GM10248 (cell line): Measurements from ENCODE around the gene ANKMY1.

ENCODE experiments used
- CTCF ChIA-PET: fragments of 300-600 bp; sonication (Branson Sonifier 250); formaldehyde crosslinking; extraction: SDS; loops from one replicate; lab custom pipeline; 2021; ENCODE audit warnings: antibody characterized with exemption; lab: Yijun Ruan, JAX
- POLR2A ChIA-PET: fragments of 350-650 bp; sonication (Branson Sonifier 250); formaldehyde crosslinking; extraction: SDS; loops from one replicate; lab custom pipeline; 2020; ENCODE audit warnings: antibody characterized with exemption; lab: Yijun Ruan, JAX
- DNase-seq: peaks from one replicate; pipeline ENCODE4 v3.0.0; 2012; ENCODE audit errors: extremely low spot score
- TF ChIP-seq, protein P1 (sequence below): IDR thresholded peaks from 2 replicates; pipeline ENCODE4 v1.5.1; 2012; ENCODE audit warnings: mild to moderate bottlenecking, low read depth; ENCODE audit errors: extremely low read depth, missing control alignments, control extremely low read depth

Gene ANKMY1

DNA sequence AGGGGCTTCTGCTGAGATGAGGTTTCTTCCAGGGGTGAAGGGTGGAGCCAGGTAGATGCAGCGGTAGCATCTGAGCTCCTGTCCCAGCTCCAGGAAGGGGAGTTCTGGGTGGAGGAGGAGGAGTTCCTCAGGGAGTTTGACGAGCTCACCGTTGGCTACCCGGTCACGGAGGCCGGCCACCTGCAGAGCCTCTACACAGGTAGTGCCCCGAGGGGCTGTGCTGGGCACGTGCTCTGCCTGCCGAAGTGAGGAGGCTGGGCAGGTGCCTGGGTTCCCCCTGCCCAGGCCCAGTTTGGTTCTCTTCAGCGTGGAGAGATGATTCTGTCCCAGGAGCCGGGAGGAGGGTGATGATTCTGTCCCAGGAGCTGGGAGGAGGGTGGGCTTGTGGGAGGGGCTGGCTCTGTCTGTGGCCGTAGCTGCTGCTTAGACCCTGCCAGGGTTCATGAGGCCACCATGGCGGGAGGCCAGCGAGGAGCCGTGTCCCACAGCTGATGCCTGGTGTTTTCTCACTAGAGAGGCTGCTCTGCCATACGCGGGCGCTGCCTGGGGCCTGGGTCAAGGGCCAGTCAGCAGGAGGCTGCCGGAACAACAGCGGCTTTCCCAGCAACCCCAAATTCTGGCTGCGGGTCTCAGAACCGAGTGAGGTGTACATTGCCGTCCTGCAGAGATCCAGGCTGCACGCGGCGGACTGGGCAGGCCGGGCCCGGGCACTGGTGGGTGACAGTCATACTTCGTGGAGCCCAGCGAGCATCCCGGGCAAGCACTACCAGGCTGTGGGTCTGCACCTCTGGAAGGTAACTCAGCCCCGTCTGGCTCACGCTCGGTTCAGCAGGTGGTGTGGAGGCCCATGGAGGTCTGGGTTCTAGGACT is 37.0 kb upstream of the ANKMY1 start:
- CTCF ChIA-PET: interaction anchor here (1.0 to 2.5 kb wide), 3 partner anchors 8 to 16 kb away, joined by 3 to 9 read pairs (median 4); no protein-coding TSS in a partner anchor
- no peak for DNase-seq
- POLR2A ChIA-PET: no interaction called here
- TF ChIP-seq, protein P1, sequence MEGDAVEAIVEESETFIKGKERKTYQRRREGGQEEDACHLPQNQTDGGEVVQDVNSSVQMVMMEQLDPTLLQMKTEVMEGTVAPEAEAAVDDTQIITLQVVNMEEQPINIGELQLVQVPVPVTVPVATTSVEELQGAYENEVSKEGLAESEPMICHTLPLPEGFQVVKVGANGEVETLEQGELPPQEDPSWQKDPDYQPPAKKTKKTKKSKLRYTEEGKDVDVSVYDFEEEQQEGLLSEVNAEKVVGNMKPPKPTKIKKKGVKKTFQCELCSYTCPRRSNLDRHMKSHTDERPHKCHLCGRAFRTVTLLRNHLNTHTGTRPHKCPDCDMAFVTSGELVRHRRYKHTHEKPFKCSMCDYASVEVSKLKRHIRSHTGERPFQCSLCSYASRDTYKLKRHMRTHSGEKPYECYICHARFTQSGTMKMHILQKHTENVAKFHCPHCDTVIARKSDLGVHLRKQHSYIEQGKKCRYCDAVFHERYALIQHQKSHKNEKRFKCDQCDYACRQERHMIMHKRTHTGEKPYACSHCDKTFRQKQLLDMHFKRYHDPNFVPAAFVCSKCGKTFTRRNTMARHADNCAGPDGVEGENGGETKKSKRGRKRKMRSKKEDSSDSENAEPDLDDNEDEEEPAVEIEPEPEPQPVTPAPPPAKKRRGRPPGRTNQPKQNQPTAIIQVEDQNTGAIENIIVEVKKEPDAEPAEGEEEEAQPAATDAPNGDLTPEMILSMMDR: no peak

DNA sequence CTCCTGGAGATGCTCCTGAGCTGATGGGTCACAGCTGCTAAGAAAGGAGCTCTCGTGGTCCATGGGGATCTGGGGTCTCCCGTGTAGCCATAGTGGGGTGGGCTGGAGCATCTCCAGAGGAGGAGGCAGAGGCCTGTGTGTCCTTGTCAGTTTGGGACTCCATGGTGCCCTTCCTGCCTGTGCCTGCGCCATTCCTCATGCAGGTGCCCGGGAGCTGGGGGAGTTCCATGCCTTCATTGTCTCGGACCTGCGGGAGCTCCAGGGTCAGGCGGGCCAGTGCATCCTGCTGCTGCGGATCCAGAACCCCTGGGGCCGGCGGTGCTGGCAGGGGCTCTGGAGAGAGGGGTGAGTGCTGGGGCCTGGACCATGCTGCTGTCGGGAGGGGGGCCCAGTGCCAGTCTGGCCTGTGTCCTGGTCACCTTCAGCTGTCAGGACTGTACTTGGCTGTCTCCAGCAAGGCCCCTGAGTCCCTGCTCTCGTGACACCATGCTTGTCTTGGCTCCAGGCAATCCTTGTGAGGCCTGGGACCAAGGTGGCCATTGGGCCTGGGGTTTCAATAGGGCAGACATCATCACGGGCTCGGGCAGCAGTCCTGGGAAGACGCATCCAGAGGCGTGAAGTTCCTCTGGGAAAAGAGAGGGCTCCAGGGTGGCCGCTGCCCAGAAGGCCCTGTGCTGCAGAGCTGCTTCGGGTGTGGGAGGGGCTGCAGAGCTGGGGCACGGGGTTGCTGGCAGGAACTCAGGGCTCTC is 36.1 kb upstream of the ANKMY1 start:
- TF ChIP-seq, protein P1: no peak
- ChIA-PET CTCF (interaction anchor here (1.0 to 2.5 kb wide), 3 partner anchors 9 to 17 kb away, joined by 3 to 9 read pairs (median 4); no protein-coding TSS in a partner anchor), POLR2A (no interaction called here)
- no peak for DNase-seq

DNA sequence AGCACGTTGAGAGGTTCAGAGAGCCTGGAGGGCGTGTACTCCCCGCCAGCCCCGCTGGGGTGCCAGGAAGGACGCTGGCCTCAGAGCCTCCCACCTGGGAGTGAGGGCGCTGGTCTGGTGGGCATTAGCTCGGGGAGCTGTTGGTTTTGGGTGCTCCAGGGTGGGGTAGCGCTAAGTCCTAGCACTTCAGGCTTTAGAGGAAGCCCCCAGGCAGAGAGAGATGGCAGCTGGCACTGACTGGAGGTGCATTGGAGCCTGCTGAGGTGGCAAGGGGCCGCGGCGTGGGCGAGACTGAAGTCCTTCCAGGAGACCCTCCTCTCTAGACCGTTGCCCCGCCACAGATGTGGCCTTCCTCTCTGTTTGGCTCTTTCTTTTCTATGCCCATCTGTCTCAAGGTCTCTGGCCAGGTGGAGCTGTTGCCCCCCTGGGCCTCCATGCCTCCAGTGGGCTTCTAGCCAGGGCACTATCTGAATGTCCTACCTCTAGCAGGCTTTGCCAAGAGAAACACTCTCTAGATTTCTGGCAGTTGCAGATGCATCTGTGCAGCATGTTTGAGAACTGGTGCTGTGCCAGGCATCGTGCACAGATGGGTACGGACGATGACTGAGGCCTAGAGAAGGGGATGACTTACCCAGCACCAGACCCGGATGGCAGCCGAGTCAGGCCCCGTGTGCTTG is 35.4 kb upstream of the ANKMY1 start:
- CTCF ChIA-PET: interaction anchor here (1.5 to 2.5 kb wide), 2 partner anchors 8 to 11 kb away, joined by 4 to 9 read pairs; no protein-coding TSS in a partner anchor

DNA sequence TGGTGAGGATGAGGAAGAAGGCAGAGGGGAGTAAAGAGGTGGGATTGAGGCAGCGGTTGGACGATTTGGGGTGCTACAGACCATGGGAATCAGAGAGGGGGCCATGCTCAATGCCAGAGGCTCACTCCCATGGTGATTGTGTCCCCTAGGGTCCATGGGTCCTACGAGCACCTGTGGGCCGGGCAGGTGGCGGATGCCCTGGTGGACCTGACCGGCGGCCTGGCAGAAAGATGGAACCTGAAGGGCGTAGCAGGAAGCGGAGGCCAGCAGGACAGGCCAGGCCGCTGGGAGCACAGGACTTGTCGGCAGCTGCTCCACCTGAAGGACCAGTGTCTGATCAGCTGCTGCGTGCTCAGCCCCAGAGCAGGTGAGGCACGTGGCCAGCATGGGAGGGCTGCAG is 34.0 kb upstream of the ANKMY1 start:
- CTCF ChIA-PET: no interaction called here
- DNase-seq: no peak
- POLR2A ChIA-PET: no interaction called here
- TF ChIP-seq, protein P1: no peak

More for the DNA sequence above, 35.4 kb upstream of the ANKMY1 start:
- TF ChIP-seq, protein P1: no peak
- POLR2A ChIA-PET: no interaction called here
- DNase-seq: no peak

DNA sequence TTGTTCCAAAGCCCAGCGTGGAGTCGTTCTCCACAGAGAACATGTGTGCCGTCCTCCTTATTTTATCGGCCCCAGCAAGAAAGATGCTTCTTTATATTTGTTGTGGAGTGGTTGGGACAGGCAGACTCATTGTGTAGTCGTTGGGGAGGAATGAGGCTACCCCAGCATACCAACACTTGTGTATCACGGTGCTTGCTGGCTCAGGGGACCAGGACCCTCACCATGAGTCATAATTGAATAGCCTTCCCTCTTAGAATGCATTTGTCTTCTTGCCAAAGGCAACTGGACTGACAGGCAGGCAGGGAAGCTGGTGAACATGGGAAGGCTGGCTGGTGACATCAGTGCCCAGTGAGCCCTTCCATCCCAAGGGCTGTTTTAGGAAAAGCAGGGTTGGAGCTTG is 33.4 kb upstream of the ANKMY1 start:
- ChIA-PET POLR2A (no interaction called here), CTCF (interaction anchor here (1.6 kb wide), 1 partner anchor 18 kb away, joined by 3 read pairs; no protein-coding TSS in a partner anchor)
- no peak for DNase-seq
- TF ChIP-seq, protein P1: no peak

DNA sequence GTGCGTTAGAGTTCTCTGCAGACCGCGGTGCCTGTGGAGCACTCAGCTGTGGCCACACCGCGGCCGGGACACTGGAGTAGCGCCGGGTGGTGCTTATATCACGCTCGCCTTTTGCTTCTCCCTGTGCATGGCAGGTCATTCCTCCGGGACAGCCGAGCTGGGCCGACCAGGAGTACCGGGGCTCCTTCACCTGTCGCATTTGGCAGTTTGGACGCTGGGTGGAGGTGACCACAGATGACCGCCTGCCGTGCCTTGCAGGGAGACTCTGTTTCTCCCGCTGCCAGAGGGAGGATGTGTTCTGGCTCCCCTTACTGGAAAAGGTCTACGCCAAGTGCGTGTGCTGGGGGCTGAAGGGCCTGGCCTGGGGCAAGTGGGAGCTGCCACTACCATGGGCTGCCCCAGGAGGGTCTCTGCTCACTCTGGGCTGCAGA is 32.9 kb upstream of the ANKMY1 start:
- DNase-seq: no peak
- ChIA-PET CTCF (interaction anchor here (1.6 kb wide), 1 partner anchor 18 kb away, joined by 3 read pairs; no protein-coding TSS in a partner anchor), POLR2A (no interaction called here)
- TF ChIP-seq, protein P1: no peak
